ENCODE data around the gene NKPD1. TPM values are rescaled to one million over a fixed set of nuclear protein-coding genes. Genes with fewer than 3 reads are reported as not detected.

Gene NKPD1
- polyA plus RNA-seq, 1 of the 3 experiments (the other 2 are of a cell fraction): 0.12 TPM

DNA sequence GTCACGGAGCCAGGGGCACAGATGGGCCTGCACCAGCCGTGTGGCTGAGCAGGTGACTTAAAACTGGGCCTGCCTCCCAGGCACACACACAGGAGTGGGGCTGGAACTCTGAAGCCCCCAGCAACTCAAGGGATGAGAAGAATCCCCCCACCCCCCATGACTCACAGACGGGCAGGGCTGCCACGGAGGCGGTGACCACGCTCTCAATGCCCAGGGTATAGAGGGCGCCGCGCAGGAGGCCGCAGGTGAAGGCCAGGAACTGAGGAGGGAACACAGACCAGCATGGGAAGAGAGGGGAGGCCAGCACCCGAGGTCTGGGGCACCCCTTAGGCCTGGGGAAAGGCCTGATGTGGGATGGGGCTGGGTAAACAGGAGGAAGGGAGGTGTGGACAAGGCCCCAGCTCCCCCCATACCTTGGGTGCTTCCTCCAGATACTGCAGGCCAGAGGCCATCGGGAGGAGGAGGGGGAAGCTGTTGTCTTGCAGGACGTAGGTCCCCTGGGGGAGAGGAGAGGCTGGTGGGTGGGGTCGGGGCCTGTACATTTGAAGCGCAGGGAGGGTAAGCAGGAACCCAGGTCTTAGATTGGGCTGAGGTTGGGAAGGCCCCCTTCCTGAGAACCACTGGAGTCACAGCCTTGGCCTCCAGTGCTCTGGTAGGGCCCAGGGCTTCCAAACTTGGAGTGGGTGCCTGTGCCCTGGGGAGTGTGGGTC lies 3.1 kb upstream of the NKPD1 start:
- Histone ChIP-seq H3K4me3 (ENCODE audit: low read depth in 2 of 2, low read length in 1 of 2) (no peak overlapping the region), H3K9ac (no peak overlapping the region), H3K4me2 (no peak overlapping the region), H3K27me3 (ENCODE audit: insufficient read depth) (no peaks in the 10 kb centered on the region), H3K9me2 (no peaks in the 10 kb centered on the region), H3K9me3 (no peaks in the 10 kb centered on the region), H3F3A (replicated peaks; ENCODE audit: insufficient read depth) (no peaks in the 10 kb centered on the region), H3K79me2 (ENCODE audit: insufficient read depth) (no peaks in the 10 kb centered on the region), H4K20me1 (ENCODE audit: insufficient read depth) (no peaks in the 10 kb centered on the region), H3K4me1 (ENCODE audit: control insufficient read depth in 1 of 2, insufficient read depth in 2 of 2, low read depth in 1 of 2, low read length in 1 of 2) (peaks cover 0 to 9% of the 10 kb centered on the region in 2 experiments; a peak in 1 of 4 replicates), H2AFZ (ENCODE audit: low read depth) (no peak overlapping the region), H3K36me3 (replicated peaks in 1 of 2; ENCODE audit: control insufficient read depth in 1 of 2, insufficient read depth in 2 of 2, low read length in 1 of 2) (no peaks in the 10 kb centered on the region), H3K27ac (ENCODE audit: low read depth in 2 of 2, low read length in 1 of 2) (no peak overlapping the region)
- POLR2A ChIA-PET: interaction anchor here (0.6 kb wide), 1 partner anchor 9 kb away, joined by 3 read pairs; no protein-coding TSS in a partner anchor
- DNase-seq: no peak
- CTCF ChIA-PET: interaction anchor here (0.8 to 2.5 kb wide), 5 partner anchors 10 to 175 kb away, joined by 3 to 13 read pairs (median 6); no protein-coding TSS in a partner anchor
- 80% methylated on average over 13 of the region's 15 CpGs for WGBS (ENCODE audit: low lambda C conversion rate)
- no peak for TF ChIP-seq CHD2 (IDR thresholded peaks at IDR 0.05; ENCODE audit: low read length, partially characterized antibody)
- no peak for TF ChIP-seq RFX5 (IDR thresholded peaks at IDR 0.05; ENCODE audit: low read length)
- TF ChIP-seq, protein P1, sequence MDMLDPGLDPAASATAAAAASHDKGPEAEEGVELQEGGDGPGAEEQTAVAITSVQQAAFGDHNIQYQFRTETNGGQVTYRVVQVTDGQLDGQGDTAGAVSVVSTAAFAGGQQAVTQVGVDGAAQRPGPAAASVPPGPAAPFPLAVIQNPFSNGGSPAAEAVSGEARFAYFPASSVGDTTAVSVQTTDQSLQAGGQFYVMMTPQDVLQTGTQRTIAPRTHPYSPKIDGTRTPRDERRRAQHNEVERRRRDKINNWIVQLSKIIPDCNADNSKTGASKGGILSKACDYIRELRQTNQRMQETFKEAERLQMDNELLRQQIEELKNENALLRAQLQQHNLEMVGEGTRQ (IDR thresholded peaks at IDR 0.05; ENCODE audit: borderline replicate concordance, low read depth, low read length): no peak
- no peak for TF ChIP-seq PBX3 (IDR thresholded peaks at IDR 0.05)
- TF ChIP-seq SIN3A (IDR thresholded peaks at IDR 0.05; ENCODE audit: borderline replicate concordance, low read depth, low read length): no peak
- TF ChIP-seq FOXJ3 (CRISPR knock-in tag; IDR thresholded peaks at IDR 0.05): no peak
- no peak for TF ChIP-seq ELF1 (IDR thresholded peaks at IDR 0.05)
- no peak for TF ChIP-seq MAX (IDR thresholded peaks at IDR 0.05; ENCODE audit: low read depth)
- TF ChIP-seq MEF2A (IDR thresholded peaks at IDR 0.05; ENCODE audit: borderline replicate concordance, low read depth): no peak
- no peak for TF ChIP-seq NFIC (IDR thresholded peaks at IDR 0.05; ENCODE audit: borderline replicate concordance)
- no peak for TF ChIP-seq MXI1 (IDR thresholded peaks at IDR 0.05; ENCODE audit: low read depth, low read length)

DNA sequence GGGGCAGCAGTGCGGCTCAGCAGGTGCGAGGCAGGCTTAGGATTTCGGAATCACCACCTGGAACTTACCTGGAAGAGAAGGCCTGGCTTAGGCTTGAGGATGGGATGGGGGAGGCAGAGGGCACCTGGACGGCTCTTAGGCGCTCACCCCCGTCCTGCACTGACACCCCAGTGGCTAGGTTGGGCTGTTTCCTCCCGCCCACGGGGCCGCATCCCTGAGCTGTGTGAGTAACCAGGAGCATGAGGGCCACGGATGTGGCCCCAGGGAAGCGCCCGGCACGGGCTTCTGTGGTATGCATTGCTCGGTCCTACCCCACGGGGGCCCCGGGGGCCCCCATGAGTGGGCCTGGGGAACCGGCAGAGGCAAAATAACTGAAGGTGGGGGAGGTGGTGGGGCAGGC lies 2.4 kb upstream of the NKPD1 start:
- peaks cover 0 to 9% of the 10 kb centered on the region in 2 experiments; a peak in 1 of 4 replicates for H3K4me1 ChIP-seq (ENCODE audit: control insufficient read depth in 1 of 2, insufficient read depth in 2 of 2, low read depth in 1 of 2, low read length in 1 of 2)
- H3K36me3 ChIP-seq (replicated peaks in 1 of 2; ENCODE audit: control insufficient read depth in 1 of 2, insufficient read depth in 2 of 2, low read length in 1 of 2): no peaks in the 10 kb centered on the region
- H3K9me3 ChIP-seq: no peaks in the 10 kb centered on the region
- ChIA-PET CTCF (interaction anchor here (1.0 to 2.2 kb wide), 4 partner anchors 9 to 175 kb away, joined by 3 to 13 read pairs (median 5); no protein-coding TSS in a partner anchor), POLR2A (no interaction called here)
- no peak overlapping the region for H3K4me3 ChIP-seq (ENCODE audit: low read depth in 2 of 2, low read length in 1 of 2)
- H2AFZ ChIP-seq (ENCODE audit: low read depth): no peak overlapping the region
- 84% methylated on average over 15 of the region's 17 CpGs for WGBS (ENCODE audit: low lambda C conversion rate)
- no peak overlapping the region for H3K9ac ChIP-seq
- H3K27me3 ChIP-seq (ENCODE audit: insufficient read depth): no peaks in the 10 kb centered on the region
- no peaks in the 10 kb centered on the region for H3K79me2 ChIP-seq (ENCODE audit: insufficient read depth)
- no peak overlapping the region for H3K4me2 ChIP-seq
- no peaks in the 10 kb centered on the region for H3F3A ChIP-seq (replicated peaks; ENCODE audit: insufficient read depth)
- DNase-seq: no peak
- no peaks in the 10 kb centered on the region for H3K9me2 ChIP-seq
- no peak overlapping the region for H3K27ac ChIP-seq (ENCODE audit: low read depth in 2 of 2, low read length in 1 of 2)
- H4K20me1 ChIP-seq (ENCODE audit: insufficient read depth): no peaks in the 10 kb centered on the region
- TF ChIP-seq NFIC (IDR thresholded peaks at IDR 0.05; ENCODE audit: borderline replicate concordance): no peak
- no peak for TF ChIP-seq FOXJ3 (CRISPR knock-in tag; IDR thresholded peaks at IDR 0.05)
- TF ChIP-seq, protein P2, sequence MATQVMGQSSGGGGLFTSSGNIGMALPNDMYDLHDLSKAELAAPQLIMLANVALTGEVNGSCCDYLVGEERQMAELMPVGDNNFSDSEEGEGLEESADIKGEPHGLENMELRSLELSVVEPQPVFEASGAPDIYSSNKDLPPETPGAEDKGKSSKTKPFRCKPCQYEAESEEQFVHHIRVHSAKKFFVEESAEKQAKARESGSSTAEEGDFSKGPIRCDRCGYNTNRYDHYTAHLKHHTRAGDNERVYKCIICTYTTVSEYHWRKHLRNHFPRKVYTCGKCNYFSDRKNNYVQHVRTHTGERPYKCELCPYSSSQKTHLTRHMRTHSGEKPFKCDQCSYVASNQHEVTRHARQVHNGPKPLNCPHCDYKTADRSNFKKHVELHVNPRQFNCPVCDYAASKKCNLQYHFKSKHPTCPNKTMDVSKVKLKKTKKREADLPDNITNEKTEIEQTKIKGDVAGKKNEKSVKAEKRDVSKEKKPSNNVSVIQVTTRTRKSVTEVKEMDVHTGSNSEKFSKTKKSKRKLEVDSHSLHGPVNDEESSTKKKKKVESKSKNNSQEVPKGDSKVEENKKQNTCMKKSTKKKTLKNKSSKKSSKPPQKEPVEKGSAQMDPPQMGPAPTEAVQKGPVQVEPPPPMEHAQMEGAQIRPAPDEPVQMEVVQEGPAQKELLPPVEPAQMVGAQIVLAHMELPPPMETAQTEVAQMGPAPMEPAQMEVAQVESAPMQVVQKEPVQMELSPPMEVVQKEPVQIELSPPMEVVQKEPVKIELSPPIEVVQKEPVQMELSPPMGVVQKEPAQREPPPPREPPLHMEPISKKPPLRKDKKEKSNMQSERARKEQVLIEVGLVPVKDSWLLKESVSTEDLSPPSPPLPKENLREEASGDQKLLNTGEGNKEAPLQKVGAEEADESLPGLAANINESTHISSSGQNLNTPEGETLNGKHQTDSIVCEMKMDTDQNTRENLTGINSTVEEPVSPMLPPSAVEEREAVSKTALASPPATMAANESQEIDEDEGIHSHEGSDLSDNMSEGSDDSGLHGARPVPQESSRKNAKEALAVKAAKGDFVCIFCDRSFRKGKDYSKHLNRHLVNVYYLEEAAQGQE (IDR thresholded peaks at IDR 0.05; ENCODE audit: low read depth, low read length): no peak
- no peak for TF ChIP-seq JUND (IDR thresholded peaks at IDR 0.05)
- no peak for TF ChIP-seq TAF1 (IDR thresholded peaks at IDR 0.05; ENCODE audit: borderline replicate concordance, low read depth, low read length)
- no peak for TF ChIP-seq MEF2A (IDR thresholded peaks at IDR 0.05; ENCODE audit: borderline replicate concordance, low read depth)
- TF ChIP-seq MAX (IDR thresholded peaks at IDR 0.05; ENCODE audit: low read depth): no peak
- TF ChIP-seq SIN3A (IDR thresholded peaks at IDR 0.05; ENCODE audit: borderline replicate concordance, low read depth, low read length): no peak
- TF ChIP-seq, protein P3, sequence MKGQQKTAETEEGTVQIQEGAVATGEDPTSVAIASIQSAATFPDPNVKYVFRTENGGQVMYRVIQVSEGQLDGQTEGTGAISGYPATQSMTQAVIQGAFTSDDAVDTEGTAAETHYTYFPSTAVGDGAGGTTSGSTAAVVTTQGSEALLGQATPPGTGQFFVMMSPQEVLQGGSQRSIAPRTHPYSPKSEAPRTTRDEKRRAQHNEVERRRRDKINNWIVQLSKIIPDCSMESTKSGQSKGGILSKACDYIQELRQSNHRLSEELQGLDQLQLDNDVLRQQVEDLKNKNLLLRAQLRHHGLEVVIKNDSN (IDR thresholded peaks at IDR 0.05; ENCODE audit: borderline replicate concordance, low read depth): no peak
- no peak for TF ChIP-seq ZBTB33 (IDR thresholded peaks at IDR 0.05; ENCODE audit: borderline replicate concordance, low read depth)
